COLO829 (cell line): Measurements from ENCODE around the gene SGSH.

Source experiments
- DNase-seq: peaks from one replicate; pipeline ENCODE4 v3.0.0; 2012; ENCODE audit warnings: low spot score

The SGSH gene

DNA sequence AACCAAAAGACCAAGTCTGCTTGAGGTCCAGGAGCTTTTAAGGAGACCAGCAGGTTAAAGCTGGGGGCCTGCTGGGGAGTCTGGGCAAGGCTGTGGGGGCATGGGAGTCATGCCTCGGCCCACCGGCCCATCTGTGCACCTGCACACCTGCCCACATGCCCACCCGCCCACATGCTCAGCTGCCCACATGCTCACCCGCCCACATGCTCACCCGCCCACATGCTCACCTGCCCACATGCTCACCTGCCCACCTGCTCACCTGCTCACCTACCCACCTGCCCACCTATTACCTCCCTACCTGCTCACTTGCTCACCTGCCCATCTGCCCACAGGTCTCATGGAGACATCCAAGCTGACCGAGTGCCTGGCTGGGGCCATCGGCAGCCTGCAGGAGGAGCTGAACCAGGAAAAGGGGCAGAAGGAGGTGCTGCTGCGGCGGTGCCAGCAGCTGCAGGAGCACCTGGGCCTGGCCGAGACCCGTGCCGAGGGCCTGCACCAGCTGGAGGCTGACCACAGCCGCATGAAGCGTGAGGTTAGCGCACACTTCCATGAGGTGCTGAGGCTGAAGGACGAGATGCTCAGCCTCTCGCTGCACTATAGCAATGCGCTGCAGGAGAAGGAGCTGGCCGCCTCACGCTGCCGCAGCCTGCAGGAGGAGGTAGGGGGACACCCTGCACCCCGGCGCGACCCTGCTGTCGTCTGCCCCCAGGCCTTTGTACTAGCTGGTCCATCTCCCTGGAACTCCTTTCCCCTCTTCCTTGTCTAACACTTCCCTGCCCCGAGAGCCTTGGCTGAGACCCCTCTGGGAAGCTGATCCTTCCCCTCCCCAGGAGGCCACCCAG lies 36.3 kb downstream of the SGSH start:
- DNase-seq: no peak

DNA sequence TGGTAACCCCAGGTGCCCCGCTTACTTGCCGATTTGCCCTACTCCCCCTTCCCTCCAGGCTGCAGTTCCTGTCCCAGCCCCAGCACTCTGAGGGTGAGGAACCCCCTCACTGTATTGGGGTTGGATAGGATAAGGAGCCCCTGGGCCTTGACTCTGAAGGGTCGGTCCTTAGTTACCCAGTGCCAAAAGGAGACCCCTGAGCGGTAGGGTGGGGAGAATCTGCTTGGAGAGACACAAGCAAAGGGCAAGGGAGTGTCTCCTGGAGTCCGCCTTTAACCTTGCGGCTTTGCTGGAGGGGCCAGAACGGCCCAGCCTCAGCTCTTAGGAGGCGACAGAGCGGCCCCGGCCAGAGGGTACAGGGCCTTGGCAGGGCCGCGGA lies 37.3 kb downstream of the SGSH start:
- DNase-seq: no peak

DNA sequence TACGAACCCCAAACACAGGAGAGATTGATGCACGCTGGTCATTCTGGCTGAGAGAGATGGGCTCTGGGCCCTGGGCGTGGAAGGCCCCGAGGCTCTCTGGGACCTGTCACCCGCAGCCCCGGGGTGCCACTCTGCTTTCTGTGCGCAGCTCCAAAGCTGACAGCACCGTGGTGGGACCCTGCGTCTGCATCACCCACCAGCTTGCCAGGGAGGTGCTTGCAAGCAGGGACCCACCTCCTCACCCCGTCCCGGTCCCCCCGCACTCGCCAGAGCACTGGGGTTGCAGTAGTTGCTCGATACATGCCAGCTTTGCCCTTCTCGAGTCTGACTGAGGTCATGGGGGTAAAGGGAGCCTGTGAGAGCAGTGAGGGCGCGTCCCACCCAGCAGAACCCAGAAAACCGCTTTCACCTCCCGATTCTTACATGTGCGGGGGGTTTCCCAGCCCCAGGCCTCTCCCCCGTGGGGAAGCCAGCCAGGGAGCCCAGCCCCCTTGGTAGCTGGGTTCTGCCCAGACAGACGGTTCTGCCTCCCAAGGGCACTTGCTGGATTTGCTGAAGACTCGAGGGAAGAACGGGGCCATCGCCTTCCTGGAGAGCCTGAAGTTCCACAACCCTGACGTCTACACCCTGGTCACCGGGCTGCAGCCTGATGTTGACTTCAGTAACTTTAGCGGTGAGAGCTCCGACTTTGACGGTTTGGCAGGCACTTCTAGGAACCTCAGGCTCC lies 37.9 kb downstream of the SGSH start:
- no peak for DNase-seq

DNA sequence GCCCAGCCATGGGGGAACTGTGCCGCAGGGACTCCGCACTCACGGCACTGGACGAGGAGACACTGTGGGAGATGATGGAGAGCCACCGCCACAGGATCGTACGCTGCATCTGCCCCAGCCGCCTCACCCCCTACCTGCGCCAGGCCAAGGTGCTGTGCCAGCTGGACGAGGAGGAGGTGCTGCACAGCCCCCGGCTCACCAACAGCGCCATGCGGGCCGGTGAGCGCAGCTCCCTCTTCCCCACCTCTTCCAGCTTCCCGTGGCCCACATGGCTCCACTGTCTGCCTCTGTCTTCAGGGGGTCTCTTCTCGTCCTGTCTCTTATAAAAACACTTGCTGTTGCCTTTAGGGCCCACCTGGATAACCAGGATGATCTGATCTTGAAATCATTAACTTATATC lies 38.7 kb downstream of the SGSH start:
- DNase-seq: no peak

DNA sequence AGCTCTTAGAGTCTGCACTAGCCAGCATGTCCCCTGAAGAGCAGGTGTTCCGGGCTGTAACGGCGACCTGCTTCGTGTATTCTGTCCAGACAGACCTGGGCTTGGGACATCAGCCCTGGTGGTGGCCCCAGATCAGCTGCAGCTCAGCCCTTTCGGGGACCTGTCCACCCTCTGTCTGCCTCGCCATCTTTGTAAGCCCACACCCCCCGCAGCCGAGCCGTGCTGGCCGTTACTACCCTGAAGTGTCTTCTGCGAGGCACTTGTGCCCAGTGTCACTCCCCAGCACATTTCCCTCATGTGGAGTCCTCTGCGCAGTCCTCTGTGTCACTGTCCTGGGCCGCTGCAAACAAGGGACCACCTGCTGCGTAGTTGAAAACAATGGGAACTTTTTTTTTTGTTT lies 39.9 kb downstream of the SGSH start:
- no peak for DNase-seq

DNA sequence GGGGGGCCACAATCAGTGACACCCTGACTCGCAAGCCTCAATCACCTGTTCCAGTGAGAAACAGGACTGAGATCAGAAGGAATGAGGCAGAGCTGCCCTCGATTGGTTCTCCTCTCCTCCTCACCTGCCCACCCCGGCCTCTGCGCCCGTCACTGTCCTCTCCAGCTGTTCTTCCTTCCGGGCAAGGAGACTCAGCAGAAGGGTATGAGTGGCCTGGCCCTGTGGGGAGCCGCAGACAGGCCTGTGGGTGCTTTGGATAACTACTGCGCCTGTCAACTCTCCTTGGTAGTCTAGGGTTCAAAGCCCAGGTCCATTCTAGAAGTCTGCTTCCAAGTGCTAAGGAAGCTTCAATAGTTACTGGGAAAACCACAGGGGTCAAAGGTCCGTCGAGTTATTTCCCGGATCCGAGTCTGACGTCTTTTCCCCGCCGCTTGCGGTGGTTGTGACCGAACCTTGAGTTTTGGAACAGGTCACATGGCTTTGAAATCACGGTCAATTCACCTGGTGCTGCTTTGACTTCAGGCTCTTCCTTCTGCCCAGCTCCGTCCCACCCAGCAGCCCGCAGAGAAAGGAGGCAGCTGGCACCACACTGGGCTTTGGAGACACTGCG lies 42.0 kb downstream of the SGSH start:
- no peak for DNase-seq

DNA sequence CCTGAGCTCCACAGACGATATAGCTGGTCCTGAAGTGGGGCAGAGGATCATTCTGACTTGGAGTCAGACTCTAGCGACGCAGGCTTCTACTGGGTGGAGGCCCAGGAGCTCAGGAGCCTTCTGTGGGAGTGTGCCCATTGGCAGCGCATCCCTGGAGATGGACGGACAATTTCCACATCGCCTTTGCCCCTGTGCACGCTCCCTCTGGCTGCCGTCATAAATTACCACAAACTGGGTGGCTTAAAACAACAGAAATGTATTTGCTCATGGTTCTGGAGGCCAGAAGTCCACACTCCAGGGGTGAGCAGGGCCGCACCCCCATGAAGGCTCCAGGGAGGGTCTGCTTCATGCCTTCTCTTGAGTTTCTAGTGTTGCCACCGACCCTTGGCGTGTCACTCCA lies 43.4 kb downstream of the SGSH start:
- no peak for DNase-seq

DNA sequence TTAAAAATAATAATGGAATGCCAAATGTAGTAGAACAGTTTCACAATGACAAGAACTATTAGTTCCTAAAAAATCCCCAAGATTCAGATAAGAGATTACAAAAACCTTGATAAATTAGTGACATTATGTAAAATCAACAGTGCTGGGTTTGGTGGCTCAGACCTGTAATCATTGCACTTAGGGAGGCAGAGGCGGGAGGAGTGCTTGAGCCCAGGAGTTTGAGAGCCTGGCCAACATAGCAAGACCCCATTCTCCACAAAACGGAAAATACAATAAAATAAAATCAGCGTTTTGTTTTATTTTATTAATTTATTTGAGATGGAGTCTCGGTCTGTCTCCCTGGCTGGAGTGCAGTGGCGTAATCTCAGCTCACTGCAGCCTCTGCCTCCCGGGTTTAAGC lies 46.2 kb downstream of the SGSH start:
- DNase-seq: no peak

DNA sequence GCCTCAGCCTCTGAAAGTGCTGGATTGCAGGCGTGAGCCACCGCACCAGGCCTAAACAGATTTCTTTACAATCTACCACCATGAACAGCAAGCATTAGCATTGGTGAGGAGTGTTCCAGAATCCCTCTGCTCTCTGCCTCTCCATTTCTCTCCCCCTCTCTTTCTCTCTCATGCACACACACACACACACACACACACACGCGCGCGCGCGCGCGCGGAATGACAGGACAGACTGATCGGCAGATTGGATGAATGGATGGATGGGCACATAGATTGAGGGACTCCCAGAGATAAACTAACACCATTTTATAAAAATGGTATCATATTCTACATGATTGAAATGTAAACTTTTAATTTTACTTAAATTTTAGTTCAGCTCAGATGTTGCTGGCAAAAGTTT lies 47.0 kb downstream of the SGSH start:
- DNase-seq: no peak

DNA sequence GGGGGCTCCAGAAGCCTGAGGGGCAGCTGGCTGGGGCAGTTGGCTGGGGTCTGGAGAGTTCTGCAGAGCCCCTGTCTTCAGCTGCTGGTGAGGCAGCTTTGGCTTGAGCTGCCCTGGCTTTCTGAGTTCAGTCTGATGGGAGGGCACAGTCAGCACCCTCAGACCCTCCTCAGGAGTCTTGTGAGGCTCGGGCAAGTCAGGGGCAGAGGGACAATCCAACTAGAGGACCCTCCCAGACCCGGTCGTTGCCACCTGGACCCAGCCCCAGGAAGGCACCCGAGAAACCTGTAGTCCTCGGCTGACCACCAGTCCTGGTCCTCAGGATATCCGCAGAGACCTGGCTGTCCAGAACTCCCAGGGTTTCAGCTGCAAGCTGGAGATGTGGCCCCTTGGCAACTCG lies 48.5 kb downstream of the SGSH start:
- no peak for DNase-seq

DNA sequence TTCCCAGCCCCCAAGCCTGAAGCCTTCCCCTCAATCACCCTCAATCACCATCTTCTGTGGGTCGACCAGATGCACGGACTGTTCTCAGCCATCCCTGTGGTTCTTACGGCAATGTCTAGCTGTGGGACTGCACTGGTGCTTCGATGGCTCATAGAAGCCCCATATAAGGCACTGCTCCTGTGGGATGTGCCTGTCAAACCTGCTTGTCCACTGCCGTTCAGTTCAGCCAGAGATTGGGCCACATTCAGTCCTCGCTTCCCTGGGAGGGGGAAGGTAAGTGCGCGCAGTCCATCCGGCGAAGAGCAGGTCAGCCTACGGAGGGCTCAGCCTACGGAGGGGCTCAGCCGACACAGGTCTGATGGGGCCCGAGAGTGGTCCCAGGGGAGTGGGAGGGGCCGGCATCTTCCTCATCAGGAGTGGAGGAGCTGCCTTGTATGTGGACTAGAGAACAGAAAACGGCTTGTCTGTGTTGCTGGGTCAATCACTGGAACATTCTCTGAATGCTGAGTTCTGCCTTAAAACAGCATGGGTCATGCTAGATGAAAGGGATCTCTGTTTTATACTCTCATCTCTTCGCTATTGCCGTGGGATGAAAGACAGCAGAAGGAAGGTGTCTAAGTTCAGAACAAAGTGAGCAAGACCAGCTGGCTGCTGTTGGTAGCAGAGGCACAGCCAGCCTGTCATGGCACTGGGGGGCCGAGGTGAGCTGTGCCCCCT lies 50.2 kb downstream of the SGSH start, which contains the start of gene CARD14:
Gene CARD14, plus strand, starts transcription at position 247 of the 717 bp plus-strand sequence. CDS start 11,409 bp downstream, outside the sequence.
- peak; percentile 93 for DNase-seq

DNA sequence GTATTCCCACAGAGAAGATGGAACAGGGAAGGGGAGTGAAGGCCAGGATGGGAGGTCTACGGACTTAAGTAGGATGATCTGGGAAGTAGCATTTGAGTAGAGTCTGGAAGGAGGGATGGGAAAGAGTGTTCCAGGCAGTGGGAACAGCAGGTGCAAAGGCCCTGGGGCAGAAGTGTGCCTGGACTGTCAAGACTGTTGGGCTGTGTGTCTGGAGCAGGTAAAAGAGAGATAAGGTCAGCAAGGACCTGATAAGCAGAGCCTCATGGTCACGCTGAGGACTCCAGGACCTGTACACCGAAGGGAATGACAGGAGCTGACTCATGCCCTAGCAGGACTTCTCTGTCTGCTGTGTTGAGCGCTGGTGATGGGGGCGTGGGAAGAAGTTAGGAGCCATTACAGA lies 51.0 kb downstream of the SGSH start:
- DNase-seq: no peak

DNA sequence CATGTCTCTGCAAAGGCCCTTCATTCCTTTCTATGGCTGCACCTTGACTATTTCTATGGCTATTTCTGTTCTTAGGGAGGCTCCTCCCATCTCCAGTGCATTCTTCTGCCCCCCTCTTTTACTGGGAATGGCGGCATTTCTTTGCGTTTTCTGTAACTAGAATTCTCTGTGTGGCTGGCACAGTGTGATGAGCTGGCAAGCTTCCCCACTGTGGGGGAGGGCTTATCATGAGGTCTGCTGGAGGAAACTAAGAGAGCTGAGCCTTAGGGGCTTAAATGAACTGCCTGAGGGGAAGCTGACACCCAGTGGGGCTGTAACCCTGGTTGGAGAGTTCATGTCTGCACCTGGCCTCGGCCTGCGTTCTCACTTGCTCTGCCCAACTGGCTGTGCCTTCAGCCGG lies 51.8 kb downstream of the SGSH start:
- no peak for DNase-seq

DNA sequence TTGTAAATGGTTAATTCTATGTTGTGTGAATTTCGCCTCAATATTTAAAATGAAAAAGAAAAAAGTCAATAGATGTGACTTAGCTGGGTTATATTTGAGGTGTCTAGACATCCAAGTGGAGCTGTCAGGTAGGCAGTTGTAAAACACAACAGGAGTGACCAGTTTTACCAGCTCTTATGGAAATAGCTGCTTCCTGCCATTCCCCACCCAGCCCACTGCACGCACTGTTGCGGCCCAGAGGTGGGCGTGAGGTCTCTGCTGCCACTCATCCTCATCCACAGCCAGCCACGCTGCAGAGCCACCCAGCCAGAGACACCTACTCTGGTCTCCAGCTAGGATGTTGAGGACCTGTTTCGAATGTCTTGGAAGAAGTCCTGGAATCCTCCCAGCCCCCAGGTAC lies 53.7 kb downstream of the SGSH start:
- no peak for DNase-seq

DNA sequence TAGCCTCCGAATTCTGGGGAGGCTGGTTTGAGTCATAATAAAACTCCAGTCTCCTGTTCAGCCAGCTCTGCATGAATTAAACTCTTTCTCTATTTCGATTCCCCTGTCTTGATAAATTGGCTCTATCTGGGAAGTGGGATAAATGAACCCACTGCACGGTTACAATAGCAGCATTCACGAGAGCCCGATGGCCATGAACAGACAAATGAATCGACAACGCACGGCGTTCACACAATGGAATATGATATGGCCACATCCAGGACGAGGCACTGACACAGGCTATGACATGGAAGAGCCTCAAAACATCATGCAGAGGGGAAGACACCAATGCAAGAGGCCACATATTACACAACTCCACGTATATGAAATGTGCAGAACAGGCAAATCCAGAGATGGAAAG lies 55.9 kb downstream of the SGSH start:
- peak; percentile 52 for DNase-seq

DNA sequence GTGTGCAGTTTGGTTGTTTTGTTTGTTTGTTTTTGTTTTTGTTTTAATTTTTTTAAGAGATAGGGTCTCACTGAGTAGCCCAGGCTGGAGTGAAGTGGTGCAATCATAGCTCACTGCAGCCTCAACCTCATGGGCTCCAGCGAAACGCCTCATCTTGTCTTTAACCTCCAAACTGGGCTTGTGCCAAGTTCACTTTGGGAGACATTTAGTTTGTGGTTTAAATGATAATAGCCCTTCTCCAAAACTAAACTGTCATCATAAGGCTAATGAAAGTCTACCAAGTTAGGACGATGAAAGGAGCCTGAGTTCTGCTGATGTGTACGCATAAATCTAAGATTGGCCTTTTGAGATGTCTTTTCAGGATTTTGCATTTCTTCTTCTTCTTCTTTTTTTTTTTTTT lies 56.8 kb downstream of the SGSH start:
- DNase-seq: no peak

DNA sequence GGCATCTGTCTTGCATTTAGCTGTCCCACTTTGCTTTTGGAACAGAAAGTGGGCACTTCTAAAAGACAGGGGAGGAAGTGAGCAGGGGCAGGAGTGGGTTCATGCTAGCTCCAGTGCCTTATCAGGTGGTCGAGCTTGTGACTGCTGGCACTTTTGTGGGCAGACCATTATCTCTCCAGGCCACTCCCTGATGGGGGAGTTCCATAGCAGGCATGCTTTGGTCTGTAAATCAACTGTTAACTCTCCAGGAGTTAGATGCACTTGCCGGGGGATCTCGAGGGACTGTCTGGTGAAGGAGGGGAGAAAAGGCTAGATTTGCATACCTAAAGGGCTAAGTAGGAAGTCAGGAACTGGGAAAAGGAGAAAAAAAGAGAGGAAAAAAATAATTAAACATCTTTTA lies 59.6 kb downstream of the SGSH start:
- no peak for DNase-seq
